ENCODE data around the gene PITRM1. TPM values are rescaled to one million over a fixed set of nuclear protein-coding genes. Genes with fewer than 3 reads are reported as not detected.
"Not testable (repeated sequence)": the region's sequence is repeated elsewhere in the genome, so short reads cannot be mapped to it uniquely, and the experiment has no call there.

The PITRM1 gene
- polyA plus RNA-seq, 1 donor from 2014 or later, result 62.2 TPM

DNA sequence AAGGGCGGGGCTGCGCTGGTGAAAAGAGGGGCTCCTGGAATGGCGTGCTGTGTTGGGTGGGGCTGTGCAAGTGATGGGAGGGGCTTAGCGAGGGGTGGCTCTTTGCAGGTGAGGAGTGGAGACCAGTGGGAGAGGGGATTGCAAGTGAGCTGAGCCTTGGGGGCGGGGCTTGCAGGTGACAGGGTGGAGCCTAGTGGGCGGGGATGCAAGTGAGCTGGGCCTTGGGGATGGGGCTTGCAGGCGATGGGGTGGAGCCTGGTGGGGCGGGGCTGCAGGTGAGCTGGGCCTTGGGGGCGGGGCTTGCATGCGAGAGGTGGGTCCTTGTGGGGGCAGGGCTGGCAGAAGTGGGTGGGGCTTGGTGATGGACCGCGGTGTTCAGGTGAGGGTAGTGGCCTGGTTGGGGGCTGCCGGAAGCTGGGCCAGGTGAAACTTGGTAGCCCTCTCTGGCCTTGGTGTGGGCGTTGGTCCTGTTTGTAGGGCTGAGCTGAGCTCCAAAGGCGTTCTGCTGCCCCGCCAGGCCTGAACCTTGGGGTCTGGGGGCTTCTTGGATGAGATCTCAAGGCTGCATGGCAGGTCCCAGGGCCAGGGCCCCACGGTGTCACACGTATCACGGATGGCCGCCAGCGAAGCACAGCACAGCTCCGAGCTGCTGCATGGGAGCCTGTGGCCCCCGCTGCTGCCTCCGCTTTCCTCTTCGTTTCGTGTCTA, 743 bp upstream of the PITRM1 start:
- Histone ChIP-seq H3K4me2 (ENCODE audit: low read length) (no peak overlapping the region), H3K79me2 (replicated peaks; ENCODE audit: insufficient read depth, low read length) (peaks cover 3% of the 10 kb centered on the region), H3K9me2 (ENCODE audit: insufficient read depth, low read length) (no peaks in the 10 kb centered on the region), H3K36me3 (ENCODE audit: insufficient read depth, low read length) (no peaks in the 10 kb centered on the region), H3F3A (ENCODE audit: insufficient read depth, low read length, poor library complexity, severe bottlenecking) (no peaks in the 10 kb centered on the region), H2AFZ (ENCODE audit: low read depth, low read length) (peak overlapping the region; percentile 56), H3K27me3 (ENCODE audit: insufficient read depth, low read depth, low read length) (no peaks in the 10 kb centered on the region), H3K9ac (ENCODE audit: low read length) (peak overlapping the region; percentile 63), H3K9me3 (ENCODE audit: low read length) (no peaks in the 10 kb centered on the region), H4K20me1 (ENCODE audit: insufficient read depth) (no peaks in the 10 kb centered on the region), H3K4me3 (ENCODE audit: low read length) (peak overlapping the region; percentile 96), H3K27ac (ENCODE audit: low read length) (peak overlapping the region; percentile 31)
- TF ChIP-seq SMC3 (conservative IDR thresholded peaks at IDR 0.05; ENCODE audit: poor library complexity), result no peak
- no peak for TF ChIP-seq EZH2 (IDR thresholded peaks at IDR 0.05; ENCODE audit: borderline replicate concordance, insufficient read depth, low read length, poor library complexity, severe bottlenecking)
- TF ChIP-seq, protein P1, sequence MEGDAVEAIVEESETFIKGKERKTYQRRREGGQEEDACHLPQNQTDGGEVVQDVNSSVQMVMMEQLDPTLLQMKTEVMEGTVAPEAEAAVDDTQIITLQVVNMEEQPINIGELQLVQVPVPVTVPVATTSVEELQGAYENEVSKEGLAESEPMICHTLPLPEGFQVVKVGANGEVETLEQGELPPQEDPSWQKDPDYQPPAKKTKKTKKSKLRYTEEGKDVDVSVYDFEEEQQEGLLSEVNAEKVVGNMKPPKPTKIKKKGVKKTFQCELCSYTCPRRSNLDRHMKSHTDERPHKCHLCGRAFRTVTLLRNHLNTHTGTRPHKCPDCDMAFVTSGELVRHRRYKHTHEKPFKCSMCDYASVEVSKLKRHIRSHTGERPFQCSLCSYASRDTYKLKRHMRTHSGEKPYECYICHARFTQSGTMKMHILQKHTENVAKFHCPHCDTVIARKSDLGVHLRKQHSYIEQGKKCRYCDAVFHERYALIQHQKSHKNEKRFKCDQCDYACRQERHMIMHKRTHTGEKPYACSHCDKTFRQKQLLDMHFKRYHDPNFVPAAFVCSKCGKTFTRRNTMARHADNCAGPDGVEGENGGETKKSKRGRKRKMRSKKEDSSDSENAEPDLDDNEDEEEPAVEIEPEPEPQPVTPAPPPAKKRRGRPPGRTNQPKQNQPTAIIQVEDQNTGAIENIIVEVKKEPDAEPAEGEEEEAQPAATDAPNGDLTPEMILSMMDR (IDR thresholded peaks at IDR 0.05; ENCODE audit: poor library complexity, severe bottlenecking), result no peak

- H3K9ac ChIP-seq (ENCODE audit: low read length), result peak overlapping the region; percentile 87
- TF ChIP-seq TAF1 (IDR thresholded peaks at IDR 0.05; ENCODE audit: low read depth) (no peak), EP300 (conservative IDR thresholded peaks at IDR 0.05; ENCODE audit: poor library complexity, severe bottlenecking) (no peak), RAD21 (conservative IDR thresholded peaks at IDR 0.05) (no peak), MXI1 (conservative IDR thresholded peaks at IDR 0.05; ENCODE audit: poor library complexity, severe bottlenecking) (no peak), POLR2AphosphoS5 (IDR thresholded peaks at IDR 0.05) (no peak), EZH2 (IDR thresholded peaks at IDR 0.05; ENCODE audit: borderline replicate concordance, insufficient read depth, low read length, poor library complexity, severe bottlenecking) (no peak), SMC3 (conservative IDR thresholded peaks at IDR 0.05; ENCODE audit: poor library complexity) (no peak)
- TF ChIP-seq, protein P2, sequence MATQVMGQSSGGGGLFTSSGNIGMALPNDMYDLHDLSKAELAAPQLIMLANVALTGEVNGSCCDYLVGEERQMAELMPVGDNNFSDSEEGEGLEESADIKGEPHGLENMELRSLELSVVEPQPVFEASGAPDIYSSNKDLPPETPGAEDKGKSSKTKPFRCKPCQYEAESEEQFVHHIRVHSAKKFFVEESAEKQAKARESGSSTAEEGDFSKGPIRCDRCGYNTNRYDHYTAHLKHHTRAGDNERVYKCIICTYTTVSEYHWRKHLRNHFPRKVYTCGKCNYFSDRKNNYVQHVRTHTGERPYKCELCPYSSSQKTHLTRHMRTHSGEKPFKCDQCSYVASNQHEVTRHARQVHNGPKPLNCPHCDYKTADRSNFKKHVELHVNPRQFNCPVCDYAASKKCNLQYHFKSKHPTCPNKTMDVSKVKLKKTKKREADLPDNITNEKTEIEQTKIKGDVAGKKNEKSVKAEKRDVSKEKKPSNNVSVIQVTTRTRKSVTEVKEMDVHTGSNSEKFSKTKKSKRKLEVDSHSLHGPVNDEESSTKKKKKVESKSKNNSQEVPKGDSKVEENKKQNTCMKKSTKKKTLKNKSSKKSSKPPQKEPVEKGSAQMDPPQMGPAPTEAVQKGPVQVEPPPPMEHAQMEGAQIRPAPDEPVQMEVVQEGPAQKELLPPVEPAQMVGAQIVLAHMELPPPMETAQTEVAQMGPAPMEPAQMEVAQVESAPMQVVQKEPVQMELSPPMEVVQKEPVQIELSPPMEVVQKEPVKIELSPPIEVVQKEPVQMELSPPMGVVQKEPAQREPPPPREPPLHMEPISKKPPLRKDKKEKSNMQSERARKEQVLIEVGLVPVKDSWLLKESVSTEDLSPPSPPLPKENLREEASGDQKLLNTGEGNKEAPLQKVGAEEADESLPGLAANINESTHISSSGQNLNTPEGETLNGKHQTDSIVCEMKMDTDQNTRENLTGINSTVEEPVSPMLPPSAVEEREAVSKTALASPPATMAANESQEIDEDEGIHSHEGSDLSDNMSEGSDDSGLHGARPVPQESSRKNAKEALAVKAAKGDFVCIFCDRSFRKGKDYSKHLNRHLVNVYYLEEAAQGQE (IDR thresholded peaks at IDR 0.05; ENCODE audit: borderline replicate concordance), result no peak
- TF ChIP-seq, protein P1 (IDR thresholded peaks at IDR 0.05; ENCODE audit: poor library complexity, severe bottlenecking), result no peak
- H2AFZ ChIP-seq (ENCODE audit: low read depth, low read length), result peak overlapping the region; percentile 79
- no peaks in the 10 kb centered on the region for H4K20me1 ChIP-seq (ENCODE audit: insufficient read depth)
- H3K4me3 ChIP-seq (ENCODE audit: low read length), result peak overlapping the region; percentile 96
- H3K9me3 ChIP-seq (ENCODE audit: low read length), result no peaks in the 10 kb centered on the region
- H3K79me2 ChIP-seq (replicated peaks; ENCODE audit: insufficient read depth, low read length), result peaks cover 3% of the 10 kb centered on the region
- no peaks in the 10 kb centered on the region for H3F3A ChIP-seq (ENCODE audit: insufficient read depth, low read length, poor library complexity, severe bottlenecking)
- H3K36me3 ChIP-seq (ENCODE audit: insufficient read depth, low read length), result no peaks in the 10 kb centered on the region
- no peaks in the 10 kb centered on the region for H3K9me2 ChIP-seq (ENCODE audit: insufficient read depth, low read length)
- no peaks in the 10 kb centered on the region for H3K27me3 ChIP-seq (ENCODE audit: insufficient read depth, low read depth, low read length)
- peak overlapping the region; percentile 79 for H3K27ac ChIP-seq (ENCODE audit: low read length)
- H3K4me2 ChIP-seq (ENCODE audit: low read length), result peak overlapping the region; percentile 62
Measured at GRCh38 chr10:3172081-3172445, 519 bp downstream of the PITRM1 start.

- Histone ChIP-seq H3K9ac (ENCODE audit: low read length) (peak overlapping the region; percentile 87), H3K4me2 (ENCODE audit: low read length) (peak overlapping the region; percentile 62), H3K4me3 (ENCODE audit: low read length) (peak overlapping the region; percentile 96)
- not testable (repeated sequence) for H3K9me3 ChIP-seq (ENCODE audit: low read length); H3F3A ChIP-seq (ENCODE audit: insufficient read depth, low read length, poor library complexity, severe bottlenecking); H3K27ac ChIP-seq (ENCODE audit: low read length); H4K20me1 ChIP-seq (ENCODE audit: insufficient read depth); H2AFZ ChIP-seq (ENCODE audit: low read depth, low read length); H3K9me2 ChIP-seq (ENCODE audit: insufficient read depth, low read length); H3K79me2 ChIP-seq (replicated peaks; ENCODE audit: insufficient read depth, low read length); H3K36me3 ChIP-seq (ENCODE audit: insufficient read depth, low read length); H3K27me3 ChIP-seq (ENCODE audit: insufficient read depth, low read depth, low read length)
Measured at GRCh38 chr10:3171488-3171887, 1.1 kb downstream of the PITRM1 start.

All from neural cell (in vitro differentiated cells).